Esophagus muscularis mucosa (tissue), 4 donors: Measurements from ENCODE around the gene UCHL3.

Source experiments
- EP300 ChIP-seq: sonication (generic); formaldehyde crosslinking; IDR thresholded peaks from one replicate; pipeline ENCODE4 v1.6.1; 2017; ENCODE audit warnings: antibody characterized with exemption
- POLR2A ChIP-seq: fragments of 450-650 bp; IDR thresholded peaks from one replicate; pipeline ENCODE4 v1.6.1; 2017; ENCODE audit warnings: antibody characterized with exemption, moderate library complexity, mild to moderate bottlenecking, low read depth
- POLR2AphosphoS5 ChIP-seq, 2 donors: sonication (generic); formaldehyde crosslinking; IDR thresholded peaks; one replicate each; pipeline ENCODE4 v1.6.1; 2017; ENCODE audit warnings: antibody characterized with exemption in 2 of 2
- TF ChIP-seq, protein P1 (sequence below), 3 experiments: fragments of 200-600 bp in 2 of 3; fragments of 450-650 bp in 1 of 3; sonication (generic) in 2 of 3; IDR thresholded peaks; one replicate each; pipeline ENCODE4 v1.5.1; 2017 to 2019; ENCODE audit warnings: antibody characterized with exemption in 3 of 3, mild to moderate bottlenecking in 2 of 3, moderate library complexity in 1 of 3

DNA sequence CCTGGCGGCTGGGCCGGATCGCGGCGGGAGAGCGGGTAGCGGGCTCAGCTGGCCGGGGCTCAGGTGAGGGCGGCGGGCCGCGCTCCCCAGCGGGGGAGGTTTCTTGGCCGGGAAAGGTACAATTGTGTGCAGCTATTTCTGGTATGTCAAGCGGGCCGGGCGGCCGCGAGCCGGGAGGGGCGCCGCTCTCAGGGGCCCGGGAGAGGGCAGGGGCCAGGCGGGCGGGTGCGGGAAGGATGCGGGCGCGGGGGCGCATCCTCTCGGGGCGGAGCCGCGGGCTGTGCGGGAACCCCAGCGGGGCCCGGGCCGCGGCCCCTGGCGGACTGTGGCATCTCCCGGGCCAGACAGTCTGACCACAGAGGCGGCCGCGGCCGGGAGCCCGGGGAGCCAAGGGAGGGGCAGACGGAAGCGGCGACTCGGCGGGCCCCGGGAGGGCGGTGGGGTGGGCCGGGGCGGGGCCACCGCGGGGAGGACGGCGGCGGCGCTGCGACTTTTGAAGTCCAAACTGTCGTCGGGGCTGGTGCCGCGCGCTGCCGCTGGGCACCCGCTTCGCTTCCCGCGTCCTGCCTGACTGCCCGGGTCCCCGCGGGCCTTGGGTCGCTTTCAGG is 86.3 kb downstream of the UCHL3 start, which contains the start of gene LMO7:
- peak; percentile 23 to 34 for TF ChIP-seq POLR2AphosphoS5 (IDR thresholded peaks at IDR 0.05)
- TF ChIP-seq, protein P1, sequence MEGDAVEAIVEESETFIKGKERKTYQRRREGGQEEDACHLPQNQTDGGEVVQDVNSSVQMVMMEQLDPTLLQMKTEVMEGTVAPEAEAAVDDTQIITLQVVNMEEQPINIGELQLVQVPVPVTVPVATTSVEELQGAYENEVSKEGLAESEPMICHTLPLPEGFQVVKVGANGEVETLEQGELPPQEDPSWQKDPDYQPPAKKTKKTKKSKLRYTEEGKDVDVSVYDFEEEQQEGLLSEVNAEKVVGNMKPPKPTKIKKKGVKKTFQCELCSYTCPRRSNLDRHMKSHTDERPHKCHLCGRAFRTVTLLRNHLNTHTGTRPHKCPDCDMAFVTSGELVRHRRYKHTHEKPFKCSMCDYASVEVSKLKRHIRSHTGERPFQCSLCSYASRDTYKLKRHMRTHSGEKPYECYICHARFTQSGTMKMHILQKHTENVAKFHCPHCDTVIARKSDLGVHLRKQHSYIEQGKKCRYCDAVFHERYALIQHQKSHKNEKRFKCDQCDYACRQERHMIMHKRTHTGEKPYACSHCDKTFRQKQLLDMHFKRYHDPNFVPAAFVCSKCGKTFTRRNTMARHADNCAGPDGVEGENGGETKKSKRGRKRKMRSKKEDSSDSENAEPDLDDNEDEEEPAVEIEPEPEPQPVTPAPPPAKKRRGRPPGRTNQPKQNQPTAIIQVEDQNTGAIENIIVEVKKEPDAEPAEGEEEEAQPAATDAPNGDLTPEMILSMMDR (IDR thresholded peaks at IDR 0.05) = no peak
- TF ChIP-seq EP300 = no peak
- no peak for TF ChIP-seq POLR2A
